DMS53 treated with DMSO at 0.1 percent for 48 hours (cell line): ENCODE results near the gene NENF.
"Not testable (repeated sequence)": the region's sequence is repeated elsewhere in the genome, so short reads cannot be mapped to it uniquely, and the experiment has no call there.

Source experiments
- DNase-seq: peaks from one replicate; lab custom pipeline; 2025; ENCODE audit not compliant: unreplicated experiment; lab: John Stamatoyannopoulos, UW

The NENF gene

GRCh38 chr1:212478467-212479025, 45.8 kb downstream of the NENF start:
- no peak for DNase-seq

- DNase-seq, result no peak
These were observed 46.5 kb downstream of the NENF start for GRCh38 chr1:212479188-212479587.

GRCh38 chr1:212480711-212481437, 48.2 kb downstream of the NENF start:
- DNase-seq, result not testable (repeated sequence)

GRCh38 chr1:212481438-212481767, 48.7 kb downstream of the NENF start:
- no peak for DNase-seq

- DNase-seq, result no peak
These were observed 49.4 kb downstream of the NENF start for GRCh38 chr1:212482006-212482636.

- no peak for DNase-seq
These were observed 50.1 kb downstream of the NENF start for GRCh38 chr1:212482637-212483441.

- peak; percentile 68 for DNase-seq
These were observed 52.2 kb downstream of the NENF start for GRCh38 chr1:212484701-212485570.

- peak; percentile 100 for DNase-seq
These were observed 52.8 kb downstream of the NENF start for GRCh38 chr1:212485571-212485912.

- peak; percentile 100 for DNase-seq
These were observed 53.3 kb downstream of the NENF start for GRCh38 chr1:212485913-212486618.

GRCh38 chr1:212486619-212486975, 53.9 kb downstream of the NENF start:
- DNase-seq, result no peak

GRCh38 chr1:212487286-212487685, 54.6 kb downstream of the NENF start:
- DNase-seq, result no peak

GRCh38 chr1:212487774-212488435, 55.2 kb downstream of the NENF start:
- DNase-seq, result no peak

GRCh38 chr1:212488436-212489283, 55.9 kb downstream of the NENF start:
- peak; percentile 99 for DNase-seq

GRCh38 chr1:212489284-212489859, 56.7 kb downstream of the NENF start:
- no peak for DNase-seq

GRCh38 chr1:212490276-212490675, 57.6 kb downstream of the NENF start:
- DNase-seq, result no peak

GRCh38 chr1:212491454-212491853, 58.7 kb downstream of the NENF start:
- no peak for DNase-seq
